ENCODE data around the gene PCDHGA6.

DNA sequence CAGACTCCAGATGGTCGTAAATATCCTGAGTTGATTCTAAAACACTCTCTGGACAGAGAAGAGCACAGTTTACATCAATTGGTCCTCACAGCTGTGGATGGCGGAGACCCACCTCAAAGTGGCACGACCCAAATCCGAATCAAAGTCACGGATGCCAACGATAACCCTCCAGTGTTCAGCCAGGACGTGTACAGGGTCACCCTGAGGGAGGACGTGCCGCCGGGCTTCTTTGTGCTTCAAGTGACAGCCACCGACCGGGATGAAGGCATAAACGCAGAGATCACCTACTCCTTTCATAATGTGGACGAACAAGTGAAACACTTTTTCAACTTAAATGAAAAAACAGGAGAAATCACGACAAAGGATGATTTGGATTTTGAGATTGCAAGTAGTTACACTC, 13.0 kb upstream of the PCDHGA6 start:
- TF ChIP-seq, protein P1, sequence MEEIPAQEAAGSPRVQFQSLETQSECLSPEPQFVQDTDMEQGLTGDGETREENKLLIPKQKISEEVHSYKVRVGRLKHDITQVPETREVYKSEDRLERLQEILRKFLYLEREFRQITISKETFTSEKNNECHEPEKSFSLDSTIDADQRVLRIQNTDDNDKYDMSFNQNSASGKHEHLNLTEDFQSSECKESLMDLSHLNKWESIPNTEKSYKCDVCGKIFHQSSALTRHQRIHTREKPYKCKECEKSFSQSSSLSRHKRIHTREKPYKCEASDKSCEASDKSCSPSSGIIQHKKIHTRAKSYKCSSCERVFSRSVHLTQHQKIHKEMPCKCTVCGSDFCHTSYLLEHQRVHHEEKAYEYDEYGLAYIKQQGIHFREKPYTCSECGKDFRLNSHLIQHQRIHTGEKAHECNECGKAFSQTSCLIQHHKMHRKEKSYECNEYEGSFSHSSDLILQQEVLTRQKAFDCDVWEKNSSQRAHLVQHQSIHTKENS (CRISPR knock-in tag; IDR thresholded peaks at IDR 0.05), result no peak
- TF ChIP-seq ELF4 (CRISPR knock-in tag; IDR thresholded peaks at IDR 0.05) (no peak), JUND (IDR thresholded peaks at IDR 0.05; ENCODE audit: borderline replicate concordance, low read depth, low read length) (no peak), JUND (tag; IDR thresholded peaks at IDR 0.05; ENCODE audit: borderline replicate concordance, low read depth, low read length) (no peak), BACH1 (tag; IDR thresholded peaks at IDR 0.05) (no peak), CHD4 (IDR thresholded peaks at IDR 0.05; ENCODE audit: insufficient read depth, insufficient replicate concordance, low read depth, low read length, poor library complexity, severe bottlenecking) (no peak)
- TF ChIP-seq, protein P2, sequence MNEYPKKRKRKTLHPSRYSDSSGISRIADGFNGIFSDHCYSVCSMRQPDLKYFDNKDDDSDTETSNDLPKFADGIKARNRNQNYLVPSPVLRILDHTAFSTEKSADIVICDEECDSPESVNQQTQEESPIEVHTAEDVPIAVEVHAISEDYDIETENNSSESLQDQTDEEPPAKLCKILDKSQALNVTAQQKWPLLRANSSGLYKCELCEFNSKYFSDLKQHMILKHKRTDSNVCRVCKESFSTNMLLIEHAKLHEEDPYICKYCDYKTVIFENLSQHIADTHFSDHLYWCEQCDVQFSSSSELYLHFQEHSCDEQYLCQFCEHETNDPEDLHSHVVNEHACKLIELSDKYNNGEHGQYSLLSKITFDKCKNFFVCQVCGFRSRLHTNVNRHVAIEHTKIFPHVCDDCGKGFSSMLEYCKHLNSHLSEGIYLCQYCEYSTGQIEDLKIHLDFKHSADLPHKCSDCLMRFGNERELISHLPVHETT (CRISPR knock-in tag; conservative IDR thresholded peaks at IDR 0.05 in 1 of 2, IDR thresholded peaks at IDR 0.05 in 1 of 2), result no peak
